PFSK-1 (cell line): ENCODE data around the gene DTD1.

ENCODE experiments used
- FOXP2 ChIP-seq: optimal IDR thresholded peaks from 2 replicates; pipeline ENCODE3; 2011; ENCODE audit warnings: borderline replicate concordance, control low read depth, inconsistent platforms; ENCODE audit not compliant: insufficient read depth; ENCODE audit errors: extremely low read length, extremely low read depth
- POLR2AphosphoS5 ChIP-seq: IDR thresholded peaks from 2 replicates; pipeline ENCODE4 v1.6.1; 2012; ENCODE audit warnings: low read depth, mild to moderate bottlenecking, control low read depth, low read length, moderate library complexity
- SIN3A ChIP-seq: IDR thresholded peaks from 2 replicates; pipeline ENCODE4 v1.6.1; 2012; ENCODE audit warnings: mild to moderate bottlenecking, low read length, moderate library complexity, borderline replicate concordance; ENCODE audit not compliant: insufficient read depth
- TAF1 ChIP-seq: IDR thresholded peaks from 2 replicates; pipeline ENCODE4 v1.6.1; 2012; ENCODE audit warnings: low read length, control low read depth, borderline replicate concordance; ENCODE audit not compliant: insufficient read depth
- TF ChIP-seq, protein P1 (sequence below), 2 experiments: IDR thresholded peaks; 2 replicates each; pipeline versions ENCODE4 v1.6.1 to v1.8.0; 2011 to 2012; ENCODE audit warnings: low read depth in 2 of 2, low read length in 2 of 2, control low read depth in 1 of 2, inconsistent platforms in 1 of 2, mild to moderate bottlenecking in 1 of 2, moderate library complexity in 1 of 2; ENCODE audit not compliant: insufficient read depth in 1 of 2

The DTD1 gene

DNA sequence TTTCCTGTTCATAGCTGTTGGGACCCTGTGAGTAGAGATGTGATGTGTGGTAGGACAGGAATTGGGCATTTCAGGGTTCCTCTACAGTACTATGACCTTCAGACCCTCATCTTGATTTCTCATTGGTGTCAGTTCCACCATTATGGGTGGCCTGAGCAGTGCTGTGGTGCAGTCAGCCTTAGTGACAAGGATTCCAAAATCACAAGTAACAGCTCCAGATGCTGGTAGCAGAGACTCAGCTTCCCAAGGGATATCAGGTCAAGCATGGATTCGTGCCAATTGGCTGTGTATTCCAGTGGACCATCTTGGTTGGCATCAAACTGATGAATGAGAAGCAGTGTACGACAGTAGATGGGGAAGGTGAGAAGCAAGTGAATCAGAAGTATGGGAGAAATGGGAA, 16.8 kb upstream of the DTD1 start:
- TF ChIP-seq FOXP2, result no peak
- TF ChIP-seq, protein P1, sequence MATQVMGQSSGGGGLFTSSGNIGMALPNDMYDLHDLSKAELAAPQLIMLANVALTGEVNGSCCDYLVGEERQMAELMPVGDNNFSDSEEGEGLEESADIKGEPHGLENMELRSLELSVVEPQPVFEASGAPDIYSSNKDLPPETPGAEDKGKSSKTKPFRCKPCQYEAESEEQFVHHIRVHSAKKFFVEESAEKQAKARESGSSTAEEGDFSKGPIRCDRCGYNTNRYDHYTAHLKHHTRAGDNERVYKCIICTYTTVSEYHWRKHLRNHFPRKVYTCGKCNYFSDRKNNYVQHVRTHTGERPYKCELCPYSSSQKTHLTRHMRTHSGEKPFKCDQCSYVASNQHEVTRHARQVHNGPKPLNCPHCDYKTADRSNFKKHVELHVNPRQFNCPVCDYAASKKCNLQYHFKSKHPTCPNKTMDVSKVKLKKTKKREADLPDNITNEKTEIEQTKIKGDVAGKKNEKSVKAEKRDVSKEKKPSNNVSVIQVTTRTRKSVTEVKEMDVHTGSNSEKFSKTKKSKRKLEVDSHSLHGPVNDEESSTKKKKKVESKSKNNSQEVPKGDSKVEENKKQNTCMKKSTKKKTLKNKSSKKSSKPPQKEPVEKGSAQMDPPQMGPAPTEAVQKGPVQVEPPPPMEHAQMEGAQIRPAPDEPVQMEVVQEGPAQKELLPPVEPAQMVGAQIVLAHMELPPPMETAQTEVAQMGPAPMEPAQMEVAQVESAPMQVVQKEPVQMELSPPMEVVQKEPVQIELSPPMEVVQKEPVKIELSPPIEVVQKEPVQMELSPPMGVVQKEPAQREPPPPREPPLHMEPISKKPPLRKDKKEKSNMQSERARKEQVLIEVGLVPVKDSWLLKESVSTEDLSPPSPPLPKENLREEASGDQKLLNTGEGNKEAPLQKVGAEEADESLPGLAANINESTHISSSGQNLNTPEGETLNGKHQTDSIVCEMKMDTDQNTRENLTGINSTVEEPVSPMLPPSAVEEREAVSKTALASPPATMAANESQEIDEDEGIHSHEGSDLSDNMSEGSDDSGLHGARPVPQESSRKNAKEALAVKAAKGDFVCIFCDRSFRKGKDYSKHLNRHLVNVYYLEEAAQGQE (IDR thresholded peaks at IDR 0.05; ENCODE audit: insufficient read depth in 1 of 2, low read depth in 2 of 2, low read length in 2 of 2), result no peak
- no peak for TF ChIP-seq POLR2AphosphoS5

DNA sequence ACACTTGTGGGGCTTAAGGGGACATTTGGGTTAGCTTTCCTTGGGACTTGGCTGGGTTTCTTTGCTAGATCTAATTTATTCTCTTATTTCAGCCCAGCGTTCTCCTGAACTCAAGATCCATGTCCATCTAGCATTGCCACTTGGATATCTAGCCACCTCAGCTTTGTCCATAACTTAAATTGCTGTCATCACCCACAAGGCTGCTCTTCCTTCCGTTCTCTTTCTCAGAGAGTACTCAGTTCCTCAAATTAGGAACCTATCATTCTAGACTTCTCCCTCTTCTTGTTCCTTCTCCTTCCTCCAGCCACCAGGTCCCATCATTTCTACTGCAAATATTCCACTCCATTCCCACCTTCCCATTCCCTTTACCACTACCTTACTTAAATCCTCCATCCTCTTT, 16.3 kb upstream of the DTD1 start:
- TF ChIP-seq, protein P1 (IDR thresholded peaks at IDR 0.05; ENCODE audit: insufficient read depth in 1 of 2, low read depth in 2 of 2, low read length in 2 of 2), result no peak
- TF ChIP-seq SIN3A (no peak), POLR2AphosphoS5 (no peak), TAF1 (no peak), FOXP2 (no peak)

DNA sequence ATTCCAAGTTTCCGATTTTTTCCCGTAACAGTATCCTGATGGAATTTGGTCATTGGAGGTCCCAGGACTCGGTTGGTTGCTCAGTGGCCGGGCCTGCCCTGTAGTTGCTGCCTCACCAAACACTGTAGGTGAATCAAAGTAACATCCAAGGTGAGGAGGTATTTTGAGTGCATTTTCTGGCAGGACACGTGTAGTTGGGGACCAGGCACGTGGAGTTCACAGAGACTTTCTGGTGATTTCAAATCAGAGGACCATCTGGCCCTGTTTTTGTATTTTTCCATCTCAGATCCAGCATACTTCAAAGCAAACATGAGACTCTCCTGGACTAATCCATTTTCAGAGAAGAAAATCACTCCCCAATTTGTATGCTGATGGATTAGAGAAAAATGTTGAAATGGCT, 9.9 kb upstream of the DTD1 start:
- TF ChIP-seq TAF1 (no peak), FOXP2 (no peak), POLR2AphosphoS5 (no peak), SIN3A (no peak)
- TF ChIP-seq, protein P1 (IDR thresholded peaks at IDR 0.05; ENCODE audit: insufficient read depth in 1 of 2, low read depth in 2 of 2, low read length in 2 of 2), result no peak

DNA sequence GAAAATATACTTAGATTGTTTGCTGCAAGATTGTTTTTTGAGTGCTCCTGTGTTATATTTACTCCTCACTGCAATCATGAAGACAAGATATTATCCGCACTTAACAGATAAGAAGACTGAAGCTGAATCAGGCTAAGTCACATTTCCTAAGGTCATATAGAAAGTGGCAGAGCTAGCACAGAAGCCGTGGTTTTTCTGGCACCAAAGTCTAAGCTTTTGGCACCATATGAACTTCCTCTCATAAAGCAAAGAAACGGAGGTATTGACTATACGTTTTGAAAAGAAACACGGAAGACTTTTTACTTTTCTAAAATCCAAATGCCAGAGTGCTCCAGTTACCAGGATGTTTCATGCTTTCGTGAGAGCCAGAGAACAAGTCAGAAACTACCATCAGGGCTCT, 9.3 kb upstream of the DTD1 start:
- no peak for TF ChIP-seq SIN3A
- TF ChIP-seq, protein P1 (IDR thresholded peaks at IDR 0.05; ENCODE audit: insufficient read depth in 1 of 2, low read depth in 2 of 2, low read length in 2 of 2), result no peak
- TF ChIP-seq FOXP2, result no peak
- TF ChIP-seq TAF1, result no peak
- TF ChIP-seq POLR2AphosphoS5, result no peak

DNA sequence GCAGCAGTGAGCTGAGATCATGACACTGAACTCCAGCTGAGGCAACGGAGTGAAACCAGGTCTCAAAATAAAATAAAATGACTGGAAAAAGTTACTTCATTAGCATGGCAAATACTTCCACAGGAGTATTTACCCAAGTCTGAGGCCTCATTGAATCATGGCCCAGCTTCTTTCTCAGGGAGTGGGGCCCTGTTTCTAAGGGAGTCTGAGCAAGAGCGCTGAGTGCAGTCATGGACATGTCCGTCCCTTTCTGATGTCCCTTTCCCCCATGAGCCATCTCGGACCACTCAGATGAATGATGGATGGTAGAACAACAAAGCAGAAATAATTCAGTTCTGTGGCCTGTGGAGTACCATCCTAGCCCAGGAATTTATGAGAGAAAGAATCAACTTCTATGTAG, 7.8 kb upstream of the DTD1 start:
- TF ChIP-seq FOXP2 (no peak), TAF1 (no peak), SIN3A (no peak), POLR2AphosphoS5 (no peak)
- TF ChIP-seq, protein P1 (IDR thresholded peaks at IDR 0.05; ENCODE audit: insufficient read depth in 1 of 2, low read depth in 2 of 2, low read length in 2 of 2), result no peak
